ENCODE data around the gene C11orf98.
"Not testable (repeated sequence)": the region's sequence is repeated elsewhere in the genome, so short reads cannot be mapped to it uniquely, and the experiment has no call there.

The C11orf98 gene

GRCh38 chr11:62682518-62682917 is 17.5 kb upstream of the C11orf98 start:
- DNase-seq = no peak

GRCh38 chr11:62680825-62681240 is 15.8 kb upstream of the C11orf98 start:
- peak; percentile 57 to 73 (median 68) for DNase-seq

DNA sequence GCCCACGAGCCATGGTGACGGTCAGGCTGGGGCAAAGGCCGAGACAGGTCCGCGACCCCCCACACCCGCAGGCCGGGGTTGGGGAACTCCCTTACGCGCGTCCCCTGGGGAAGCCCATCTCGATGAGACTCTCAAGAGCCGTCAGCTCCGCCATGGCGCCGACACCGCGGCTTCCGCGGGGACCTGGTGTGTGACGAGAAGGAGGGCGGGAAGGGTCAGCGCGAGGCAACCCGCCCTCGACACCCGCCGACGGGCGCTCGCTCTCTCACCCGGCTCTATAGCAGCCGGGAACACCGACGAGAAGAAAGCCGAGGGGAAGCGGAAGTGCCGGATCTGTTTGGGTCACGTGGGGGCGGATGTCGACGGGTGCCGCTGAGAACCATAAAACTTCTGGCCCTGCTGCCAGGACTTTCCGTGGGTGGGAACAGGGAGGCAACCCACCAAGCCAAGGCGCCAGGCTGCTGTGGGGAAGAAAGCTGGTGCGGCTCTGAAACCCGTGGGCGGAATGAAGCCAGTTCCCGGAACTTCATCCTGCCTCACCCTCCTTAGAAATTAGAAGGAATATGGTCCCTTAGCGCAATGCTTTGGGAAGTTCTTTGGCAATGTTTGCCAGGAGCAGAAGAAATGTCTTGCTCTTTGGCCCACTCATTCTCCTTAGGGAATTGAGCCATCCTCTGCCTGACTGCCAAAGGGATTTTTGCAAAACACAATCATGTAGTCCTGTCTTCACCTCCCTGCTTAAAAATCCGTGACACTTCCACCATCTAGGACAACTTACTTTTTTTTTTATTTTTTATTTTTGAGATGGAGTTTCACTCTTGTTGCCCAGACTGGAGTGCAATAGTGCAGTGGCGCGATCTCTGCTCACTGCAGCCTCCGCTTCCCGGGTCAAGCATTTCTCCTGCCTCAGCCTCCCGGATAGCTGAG is 14.0 kb upstream of the C11orf98 start, which contains the start of gene UBXN1:
Gene UBXN1 (minus strand): TSS at position 304 of the 927 bp plus-strand sequence. CDS start 150 bp downstream, at position 154.
- DNase-seq = peak; percentile 93 to 98 (median 96)

GRCh38 chr11:62678433-62678769 is 13.4 kb upstream of the C11orf98 start:
- no peak for DNase-seq

- no peak for DNase-seq
Measured at GRCh38 chr11:62677714-62678113, 12.7 kb upstream of the C11orf98 start.

GRCh38 chr11:62677156-62677555 is 12.1 kb upstream of the C11orf98 start:
- DNase-seq = no peak

GRCh38 chr11:62676698-62677097 is 11.7 kb upstream of the C11orf98 start:
- DNase-seq = no peak

DNA sequence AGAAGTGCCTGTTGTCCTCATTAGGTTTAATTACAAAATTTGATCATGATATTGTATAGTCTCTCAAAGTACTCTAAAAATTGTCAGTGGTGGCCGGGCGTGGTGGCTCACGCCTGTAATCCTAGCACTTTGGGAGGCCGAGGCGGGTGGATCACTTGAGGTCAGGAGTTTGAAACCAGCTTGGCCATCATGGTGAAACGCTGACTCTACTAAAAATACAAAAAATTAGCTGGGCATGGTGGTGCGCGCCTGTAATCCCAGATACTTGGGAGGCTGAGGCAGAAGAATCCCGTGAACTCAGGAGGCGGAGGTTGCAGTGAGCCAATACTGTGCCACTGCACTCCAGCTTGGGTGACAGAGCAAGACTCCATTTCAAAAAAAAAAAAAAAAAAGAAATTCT is 10.4 kb upstream of the C11orf98 start:
- not testable (repeated sequence) for DNase-seq

GRCh38 chr11:62673196-62673525 is 8.2 kb upstream of the C11orf98 start:
- no peak for DNase-seq

GRCh38 chr11:62671608-62672389 is 6.8 kb upstream of the C11orf98 start, which contains the start of the genes LBHD1 and UQCC3:
TSS of gene LBHD1 (minus strand) at chr11:62672267. CDS start at chr11:62670031, 2,236 bp downstream.
TSS of gene UQCC3 (plus strand) at chr11:62671673. CDS start at chr11:62671746, 73 bp downstream.
- DNase-seq = peak; percentile 81 to 91 (median 86)

GRCh38 chr11:62671236-62671607 is 6.2 kb upstream of the C11orf98 start:
- peak in 1 of 4 experiments; percentile 44 for DNase-seq

GRCh38 chr11:62669420-62670161 is 4.6 kb upstream of the C11orf98 start:
- DNase-seq = no peak

DNA sequence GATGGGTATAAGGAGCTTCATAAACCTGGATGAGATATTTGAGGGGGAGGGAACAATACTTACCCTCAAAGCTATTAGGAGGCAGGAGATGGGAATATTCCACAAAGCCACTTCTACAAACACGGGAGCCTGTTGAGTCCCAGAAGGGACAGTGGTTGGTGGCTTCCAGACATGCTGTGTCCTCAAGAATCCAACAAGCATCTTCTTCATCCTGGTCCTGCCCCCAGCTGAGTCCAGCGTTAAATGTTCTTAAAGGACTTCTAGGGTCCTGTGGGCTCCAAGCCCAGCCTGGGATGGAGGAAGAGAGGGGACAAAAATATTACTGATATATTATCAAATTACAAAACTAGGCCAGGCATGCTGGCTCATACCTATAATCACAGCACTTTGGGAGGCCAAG is 2.5 kb upstream of the C11orf98 start:
- no peak for DNase-seq

- DNase-seq = no peak
Measured at GRCh38 chr11:62666259-62666926, 1.4 kb upstream of the C11orf98 start.

- DNase-seq = peak; percentile 55 to 76 (median 67)
Measured at GRCh38 chr11:62665599-62666258, 719 bp upstream of the C11orf98 start.

- DNase-seq = peak in 1 of 4 experiments; percentile 52
Measured at GRCh38 chr11:62664405-62665074, 470 bp downstream of the C11orf98 start.

DNA sequence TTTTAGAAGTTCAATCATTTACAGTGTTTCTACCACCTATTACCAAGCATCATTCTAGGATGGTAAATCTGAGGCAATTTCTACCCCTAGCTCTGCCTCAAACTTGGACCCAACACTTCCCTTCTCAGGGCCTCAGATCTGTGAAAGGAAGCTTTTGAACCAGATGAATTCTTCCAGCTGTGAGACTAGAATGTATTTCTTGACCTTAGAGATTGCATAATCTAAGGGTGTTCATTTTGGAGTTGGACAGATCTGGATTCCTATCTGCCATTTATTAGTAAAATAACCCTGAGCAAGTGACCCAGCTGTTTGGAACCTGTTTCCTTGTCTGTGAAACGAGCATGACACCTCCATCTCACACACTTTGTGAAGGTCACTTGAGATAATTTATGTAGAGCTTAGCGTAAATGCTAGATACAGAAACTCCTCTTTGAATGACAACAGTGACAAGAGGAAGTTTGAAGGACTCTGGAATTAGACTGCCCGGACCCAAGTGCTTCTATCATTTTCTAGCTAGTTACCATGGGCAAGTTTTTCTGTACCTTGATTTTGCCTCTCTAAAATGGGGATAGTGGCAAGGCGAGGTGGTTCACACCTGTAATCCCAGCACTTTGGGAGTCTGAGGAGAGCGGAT is 8.1 kb downstream of the C11orf98 start:
- DNase-seq = no peak

DNA sequence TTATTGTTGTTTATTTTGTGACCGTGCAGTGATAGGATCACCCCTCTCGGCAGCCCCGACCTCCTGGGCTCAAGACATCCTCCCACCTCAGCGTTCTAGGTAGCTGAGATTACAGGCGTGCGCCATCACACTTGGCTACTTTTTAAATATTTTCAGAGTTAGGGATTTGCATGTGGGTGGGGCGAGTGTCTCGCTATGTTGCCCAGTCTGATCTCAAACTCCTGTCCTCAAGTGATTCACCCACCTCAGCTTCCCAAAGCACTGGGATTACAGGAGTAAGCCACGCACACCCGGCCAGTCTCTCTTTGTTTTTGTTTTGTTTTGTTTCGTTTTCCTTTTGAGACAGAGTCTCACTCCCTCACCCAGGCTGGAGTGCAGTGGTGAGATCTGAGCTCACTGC is 10.7 kb downstream of the C11orf98 start:
- no peak for DNase-seq

- no peak for DNase-seq
Measured at GRCh38 chr11:62652161-62653006, 12.6 kb downstream of the C11orf98 start.
